A549 (cell line): Measurements from ENCODE around the gene SDHB.

Source experiments
- CBX2 ChIP-seq: fragments of 200-600 bp; sonication (generic); IDR thresholded peaks from 2 replicates; pipeline ENCODE4 v1.6.1; 2016; ENCODE audit warnings: low read depth, mild to moderate bottlenecking, borderline replicate concordance
- CHD2 ChIP-seq: fragments of 150-350 bp; IDR thresholded peaks from 2 replicates; pipeline ENCODE4 v1.6.1; 2014; ENCODE audit warnings: low read length; ENCODE audit not compliant: partially characterized antibody
- CTCF ChIP-seq: fragments of >200 bp; sonication (Bioruptor Twin); formaldehyde crosslinking; IDR thresholded peaks from 3 replicates; pipeline ENCODE4 v1.5.1; 2016
- EHMT2 ChIP-seq: fragments of 200-600 bp; sonication (generic); IDR thresholded peaks from 2 replicates; pipeline ENCODE4 v1.6.1; 2016; ENCODE audit warnings: antibody characterized with exemption, low read depth, mild to moderate bottlenecking, moderate library complexity
- EP300 ChIP-seq, 2 experiments: fragments of >200 bp; sonication (Bioruptor Twin); formaldehyde crosslinking; IDR thresholded peaks; 2 replicates in 1 of 2; 3 replicates in 1 of 2; pipeline ENCODE4 v1.6.1; 2016 to 2017
- FOSL2 ChIP-seq, 2 experiments: fragments of 450-650 bp in 1 of 2; fragments of >200 bp in 1 of 2; sonication (Bioruptor Twin) in 1 of 2; formaldehyde crosslinking; IDR thresholded peaks; 2 replicates each; pipeline versions ENCODE4 v1.5.0 to v1.6.1; 2016 to 2020; ENCODE audit warnings: mild to moderate bottlenecking in 1 of 2, moderate library complexity in 1 of 2
- JUNB ChIP-seq: fragments of >200 bp; sonication (Bioruptor Twin); formaldehyde crosslinking; IDR thresholded peaks from 2 replicates; pipeline ENCODE4 v1.6.1; 2016
- MAZ ChIP-seq: fragments of 150-350 bp; IDR thresholded peaks from 2 replicates; pipeline ENCODE4 v1.6.1; 2014; ENCODE audit warnings: antibody characterized with exemption, low read depth, low read length, borderline replicate concordance
- MYC ChIP-seq: IDR thresholded peaks from 2 replicates; pipeline ENCODE4 v1.6.1; 2012; ENCODE audit warnings: mild to moderate bottlenecking, inconsistent platforms, low read length, improper control_type of control experiment, borderline replicate concordance
- NR3C1 ChIP-seq: fragments of >200 bp; sonication (Bioruptor Twin); formaldehyde crosslinking; IDR thresholded peaks from 3 replicates; pipeline ENCODE4 v1.6.1; 2017
- POLR2A ChIP-seq: IDR thresholded peaks from 2 replicates; pipeline ENCODE4 v1.6.1; 2012; ENCODE audit warnings: mild to moderate bottlenecking, low read length
- REST ChIP-seq: fragments of 200-600 bp; sonication (generic); IDR thresholded peaks from 2 replicates; pipeline ENCODE4 v1.6.1; 2016; ENCODE audit warnings: antibody characterized with exemption, mild to moderate bottlenecking, moderate library complexity
- RFX5 ChIP-seq: fragments of 450-650 bp; IDR thresholded peaks from 2 replicates; pipeline ENCODE4 v1.7.1; 2014; ENCODE audit warnings: antibody characterized with exemption, mild to moderate bottlenecking, moderate library complexity
- TF ChIP-seq, protein P1 (sequence below): IDR thresholded peaks from 2 replicates; pipeline ENCODE4 v1.6.1; 2012

GRCh38 chr1:17046334-17046657 is 7.5 kb downstream of the SDHB start:
- TF ChIP-seq, protein P1, sequence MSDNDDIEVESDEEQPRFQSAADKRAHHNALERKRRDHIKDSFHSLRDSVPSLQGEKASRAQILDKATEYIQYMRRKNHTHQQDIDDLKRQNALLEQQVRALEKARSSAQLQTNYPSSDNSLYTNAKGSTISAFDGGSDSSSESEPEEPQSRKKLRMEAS: no peak
- no peak for TF ChIP-seq POLR2A
- TF ChIP-seq EP300 (IDR thresholded peaks at IDR 0.05): no peak
- TF ChIP-seq MAZ: no peak
- no peak for TF ChIP-seq CTCF
- no peak for TF ChIP-seq FOSL2 (IDR thresholded peaks at IDR 0.05)
- TF ChIP-seq FOSL2 (CRISPR knock-in tag; IDR thresholded peaks at IDR 0.05): no peak
- no peak for TF ChIP-seq MYC
- TF ChIP-seq JUNB: no peak
- no peak for TF ChIP-seq RFX5
- no peak for TF ChIP-seq NR3C1
- TF ChIP-seq CBX2: no peak
- TF ChIP-seq CHD2: no peak
- TF ChIP-seq REST: no peak
- TF ChIP-seq EHMT2: no peak
